OCI-LY7 (cell line): ENCODE data around the gene ZNF644. TPM values are rescaled to one million over a fixed set of nuclear protein-coding genes. Genes with fewer than 3 reads are reported as not detected.

Experiments
- BruUV-seq: library from RNA; stranded (reverse); fragments of 400-500 nt; replicated peaks from 2 replicates; lab custom pipeline; 2021; lab: Mats Ljungman, UMichigan
- CTCF ChIA-PET: fragments of 300-600 bp; sonication (Branson Sonifier 250); formaldehyde crosslinking; loops from one replicate; lab custom pipeline; 2022; ENCODE audit warnings: antibody characterized with exemption; ENCODE audit not compliant: unreplicated experiment; lab: Charles Lee
- POLR2A ChIA-PET: fragments of 300-600 bp; sonication (Branson Sonifier 250); formaldehyde crosslinking; loops from one replicate; lab custom pipeline; 2022; ENCODE audit warnings: antibody characterized with exemption; lab: Charles Lee
- DNase-seq: peaks from one replicate; pipeline ENCODE4 v3.0.0-alpha.2; 2015; ENCODE audit warnings: low spot score
- H2AFZ ChIP-seq: fragments of 200-600 bp; sonication (generic), shearing (Covaris generic); 2 replicates; pipeline ENCODE4 v1.6.1; 2014; ENCODE audit warnings: mild to moderate bottlenecking, antibody characterized with exemption, low read length, moderate library complexity
- H3K27ac ChIP-seq: fragments of 200-600 bp; sonication (generic); 2 replicates; pipeline ENCODE4 v1.5.1; 2014; ENCODE audit warnings: mixed run types, low read depth, mild to moderate bottlenecking, moderate library complexity, low read length, inconsistent platforms; ENCODE audit not compliant: poor library complexity, severe bottlenecking
- H3K36me3 ChIP-seq: fragments of 200-600 bp; sonication (generic); 2 replicates; pipeline ENCODE4 v1.6.1; 2014; ENCODE audit warnings: mild to moderate bottlenecking, antibody characterized with exemption, low read length, moderate library complexity, mixed read lengths; ENCODE audit not compliant: insufficient read depth
- H3K4me1 ChIP-seq: fragments of 200-600 bp; sonication (generic); 2 replicates; pipeline ENCODE4 v1.5.1; 2014; ENCODE audit warnings: mild to moderate bottlenecking, low read length; ENCODE audit not compliant: insufficient read depth, poor library complexity, severe bottlenecking
- H3K4me2 ChIP-seq: fragments of 200-600 bp; sonication (generic); 2 replicates; pipeline ENCODE4 v1.6.1; 2014; ENCODE audit warnings: mild to moderate bottlenecking, low read length
- H3K4me3 ChIP-seq: fragments of 200-600 bp; sonication (generic); 2 replicates; pipeline ENCODE4 v1.5.1; 2014; ENCODE audit warnings: mild to moderate bottlenecking, low read depth, low read length; ENCODE audit not compliant: poor library complexity, severe bottlenecking
- H3K79me2 ChIP-seq: fragments of 200-600 bp; sonication (generic); 2 replicates; pipeline ENCODE4 v1.6.1; 2016; ENCODE audit warnings: low read depth, mild to moderate bottlenecking, low read length, moderate library complexity, mixed read lengths; ENCODE audit not compliant: insufficient read depth
- H3K9me2 ChIP-seq: fragments of 200-600 bp; sonication (generic); 2 replicates; pipeline ENCODE4 v1.6.1; 2016; ENCODE audit warnings: mild to moderate bottlenecking, low read length, mixed read lengths; ENCODE audit not compliant: insufficient read depth
- H3K9me3 ChIP-seq: fragments of 200-600 bp; sonication (generic); 2 replicates; pipeline ENCODE4 v1.6.1; 2014; ENCODE audit warnings: mild to moderate bottlenecking, mixed run types, low read length, mixed read lengths
- H4K20me1 ChIP-seq: fragments of 200-600 bp; sonication (generic); 2 replicates; pipeline ENCODE4 v1.6.1; 2014; ENCODE audit warnings: mild to moderate bottlenecking, antibody characterized with exemption, low read length, moderate library complexity, mixed read lengths; ENCODE audit not compliant: insufficient read depth
- CTCF ChIP-seq: fragments of 200-600 bp; sonication (generic); conservative IDR thresholded peaks from 2 replicates; pipeline ENCODE4 v1.5.1; 2014; ENCODE audit warnings: mild to moderate bottlenecking, antibody characterized with exemption, low read length, moderate library complexity, mixed read lengths
- EZH2phosphoT487 ChIP-seq: fragments of 200-600 bp; sonication (generic); IDR thresholded peaks from 2 replicates; pipeline ENCODE4 v1.6.1; 2018; ENCODE audit warnings: low read depth, borderline replicate concordance, mild to moderate bottlenecking, mixed run types, antibody characterized with exemption, low read length, moderate library complexity, mixed read lengths
- intact Hi-C: fragments of 100-400 bp; cut with micrococcal nuclease; formaldehyde crosslinking; loops from one replicate; pipeline ENCODE4 v1.10.0; 2022; ENCODE audit not compliant: unreplicated experiment
- total RNA-seq, 2 experiments: library from RNA; depleted of rRNA in 1 of 2; stranded (reverse); fragments of >200 nt in 1 of 2; shearing (Covaris generic) in 1 of 2; gene quantifications; 2 replicates each; pipeline ENCODE4 v1.2.3, GENCODE V29; 2014 to 2022

Gene ZNF644
- total RNA-seq, 2 experiments from 2014 or later, result 56.6 to 65.1 TPM

- Histone ChIP-seq H3K79me2 (peaks cover 60% of the 10 kb centered on the region), H3K9me3 (no peaks in the 10 kb centered on the region; the same call in 1 of the 2 replicates), H3K27ac (peak overlapping the region; percentile 95), H3K36me3 (peaks cover 49% of the 10 kb centered on the region), H3K4me1 (peaks cover 52% of the 10 kb centered on the region), H3K4me2 (peak overlapping the region; percentile 85), H3K9me2 (no peaks in the 10 kb centered on the region), H4K20me1 (peaks cover 16% of the 10 kb centered on the region; the same call in 1 of the 2 replicates), H3K4me3 (peak overlapping the region; percentile 95), H2AFZ (peak overlapping the region; percentile 24; the same call in 1 of the 2 replicates)
- BruUV-seq, result no TSS peak
- DNase-seq, result peak; percentile 86
- intact Hi-C loops, result loop anchor here (5.0 kb wide), 1 partner anchor 36 kb away; no protein-coding TSS in a partner anchor
- ChIA-PET POLR2A (interaction anchor here (0.6 to 3.1 kb wide), 6 partner anchors 9 to 37 kb away, joined by 3 to 17 read pairs (median 5); no protein-coding TSS in a partner anchor), CTCF (no interaction called here)
- TF ChIP-seq EZH2phosphoT487 (no peak), CTCF (no peak)
These were observed 709 bp downstream of the ZNF644 start for GRCh38 chr1:91020967-91021685.

GRCh38 chr1:91020486-91020885 is 1.3 kb downstream of the ZNF644 start:
- BruUV-seq, result TSS peak; percentile 59
- CTCF ChIA-PET, result no interaction called here
- intact Hi-C loops, result loop anchor here (5.0 kb wide), 1 partner anchor 37 kb away; no protein-coding TSS in a partner anchor
- Histone ChIP-seq H3K79me2 (peaks cover 66% of the 10 kb centered on the region), H3K4me3 (peak overlapping the region; percentile 95), H3K9me2 (no peaks in the 10 kb centered on the region), H3K4me2 (peak overlapping the region; percentile 85), H3K9me3 (no peaks in the 10 kb centered on the region; the same call in 1 of the 2 replicates), H3K36me3 (peaks cover 56% of the 10 kb centered on the region), H4K20me1 (peaks cover 20% of the 10 kb centered on the region; the same call in 1 of the 2 replicates), H3K27ac (peak overlapping the region; percentile 95), H3K4me1 (peaks cover 52% of the 10 kb centered on the region), H2AFZ (no peak overlapping the region)
- POLR2A ChIA-PET, result interaction anchor here (1.1 to 3.1 kb wide), 4 partner anchors 8 to 35 kb away, joined by 3 to 17 read pairs (median 5); no protein-coding TSS in a partner anchor
- DNase-seq, result no peak
- TF ChIP-seq CTCF (no peak), EZH2phosphoT487 (no peak)
